Measurements from ENCODE around the gene SULT2B1.

GRCh38 chr19:48595171-48595570 lies 43.2 kb downstream of the SULT2B1 start:
- TF ChIP-seq RAD21 (IDR thresholded peaks at IDR 0.05; ENCODE audit: low read depth) (no peak), EP300 (IDR thresholded peaks at IDR 0.05; ENCODE audit: borderline replicate concordance) (no peak), YY1 (IDR thresholded peaks at IDR 0.05; ENCODE audit: low read depth) (no peak), EGR1 (IDR thresholded peaks at IDR 0.05) (no peak), CREB1 (IDR thresholded peaks at IDR 0.05; ENCODE audit: low read depth) (no peak), TEAD4 (IDR thresholded peaks at IDR 0.05) (no peak), USF1 (IDR thresholded peaks at IDR 0.05) (no peak), ZBTB7A (IDR thresholded peaks at IDR 0.05; ENCODE audit: low read depth) (no peak)
- TF ChIP-seq, protein P1, sequence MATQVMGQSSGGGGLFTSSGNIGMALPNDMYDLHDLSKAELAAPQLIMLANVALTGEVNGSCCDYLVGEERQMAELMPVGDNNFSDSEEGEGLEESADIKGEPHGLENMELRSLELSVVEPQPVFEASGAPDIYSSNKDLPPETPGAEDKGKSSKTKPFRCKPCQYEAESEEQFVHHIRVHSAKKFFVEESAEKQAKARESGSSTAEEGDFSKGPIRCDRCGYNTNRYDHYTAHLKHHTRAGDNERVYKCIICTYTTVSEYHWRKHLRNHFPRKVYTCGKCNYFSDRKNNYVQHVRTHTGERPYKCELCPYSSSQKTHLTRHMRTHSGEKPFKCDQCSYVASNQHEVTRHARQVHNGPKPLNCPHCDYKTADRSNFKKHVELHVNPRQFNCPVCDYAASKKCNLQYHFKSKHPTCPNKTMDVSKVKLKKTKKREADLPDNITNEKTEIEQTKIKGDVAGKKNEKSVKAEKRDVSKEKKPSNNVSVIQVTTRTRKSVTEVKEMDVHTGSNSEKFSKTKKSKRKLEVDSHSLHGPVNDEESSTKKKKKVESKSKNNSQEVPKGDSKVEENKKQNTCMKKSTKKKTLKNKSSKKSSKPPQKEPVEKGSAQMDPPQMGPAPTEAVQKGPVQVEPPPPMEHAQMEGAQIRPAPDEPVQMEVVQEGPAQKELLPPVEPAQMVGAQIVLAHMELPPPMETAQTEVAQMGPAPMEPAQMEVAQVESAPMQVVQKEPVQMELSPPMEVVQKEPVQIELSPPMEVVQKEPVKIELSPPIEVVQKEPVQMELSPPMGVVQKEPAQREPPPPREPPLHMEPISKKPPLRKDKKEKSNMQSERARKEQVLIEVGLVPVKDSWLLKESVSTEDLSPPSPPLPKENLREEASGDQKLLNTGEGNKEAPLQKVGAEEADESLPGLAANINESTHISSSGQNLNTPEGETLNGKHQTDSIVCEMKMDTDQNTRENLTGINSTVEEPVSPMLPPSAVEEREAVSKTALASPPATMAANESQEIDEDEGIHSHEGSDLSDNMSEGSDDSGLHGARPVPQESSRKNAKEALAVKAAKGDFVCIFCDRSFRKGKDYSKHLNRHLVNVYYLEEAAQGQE (IDR thresholded peaks at IDR 0.05; ENCODE audit: low read depth), result no peak
- TF ChIP-seq, protein P2, sequence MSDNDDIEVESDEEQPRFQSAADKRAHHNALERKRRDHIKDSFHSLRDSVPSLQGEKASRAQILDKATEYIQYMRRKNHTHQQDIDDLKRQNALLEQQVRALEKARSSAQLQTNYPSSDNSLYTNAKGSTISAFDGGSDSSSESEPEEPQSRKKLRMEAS (IDR thresholded peaks at IDR 0.05), result no peak

All from Ishikawa (cell line).